ENCODE data around the gene TRIM33.

DNA sequence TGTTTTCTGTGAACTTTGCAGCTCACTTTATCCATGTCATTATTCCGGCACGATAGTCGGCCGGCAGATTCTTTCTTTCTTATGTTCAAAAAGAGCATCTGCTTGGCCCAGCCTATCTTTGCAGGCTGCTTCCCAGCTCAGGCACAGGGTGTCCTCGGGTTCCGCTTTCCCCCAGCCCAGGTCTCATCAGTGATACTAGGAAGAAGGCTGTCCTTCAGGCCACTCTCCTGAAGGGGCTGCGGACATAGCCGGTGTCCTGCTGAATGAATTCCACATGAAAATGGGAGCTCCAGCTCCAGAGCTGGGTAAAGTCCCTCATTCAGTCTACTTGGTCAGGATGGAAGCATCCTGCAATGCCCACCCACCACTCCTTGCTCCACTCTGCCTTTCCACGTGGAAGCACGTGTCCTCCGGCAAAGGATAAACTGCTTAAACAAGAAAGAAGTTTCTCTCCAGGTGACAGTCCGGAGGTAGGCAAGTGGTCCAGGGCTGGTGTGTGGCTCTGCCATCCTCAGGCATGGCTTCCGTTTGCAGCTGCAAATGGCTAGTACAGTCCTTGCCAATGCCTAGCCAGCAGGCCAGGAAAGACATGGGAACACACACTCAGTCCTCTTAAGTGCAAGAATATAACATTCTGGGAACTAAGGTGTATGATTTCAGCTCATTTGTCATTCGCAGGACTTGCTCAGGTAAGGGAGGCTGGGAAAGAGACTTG lies 161.0 kb downstream of the TRIM33 start:
- TF ChIP-seq, protein P1, sequence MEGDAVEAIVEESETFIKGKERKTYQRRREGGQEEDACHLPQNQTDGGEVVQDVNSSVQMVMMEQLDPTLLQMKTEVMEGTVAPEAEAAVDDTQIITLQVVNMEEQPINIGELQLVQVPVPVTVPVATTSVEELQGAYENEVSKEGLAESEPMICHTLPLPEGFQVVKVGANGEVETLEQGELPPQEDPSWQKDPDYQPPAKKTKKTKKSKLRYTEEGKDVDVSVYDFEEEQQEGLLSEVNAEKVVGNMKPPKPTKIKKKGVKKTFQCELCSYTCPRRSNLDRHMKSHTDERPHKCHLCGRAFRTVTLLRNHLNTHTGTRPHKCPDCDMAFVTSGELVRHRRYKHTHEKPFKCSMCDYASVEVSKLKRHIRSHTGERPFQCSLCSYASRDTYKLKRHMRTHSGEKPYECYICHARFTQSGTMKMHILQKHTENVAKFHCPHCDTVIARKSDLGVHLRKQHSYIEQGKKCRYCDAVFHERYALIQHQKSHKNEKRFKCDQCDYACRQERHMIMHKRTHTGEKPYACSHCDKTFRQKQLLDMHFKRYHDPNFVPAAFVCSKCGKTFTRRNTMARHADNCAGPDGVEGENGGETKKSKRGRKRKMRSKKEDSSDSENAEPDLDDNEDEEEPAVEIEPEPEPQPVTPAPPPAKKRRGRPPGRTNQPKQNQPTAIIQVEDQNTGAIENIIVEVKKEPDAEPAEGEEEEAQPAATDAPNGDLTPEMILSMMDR (IDR thresholded peaks at IDR 0.05) = no peak
- no peak for TF ChIP-seq EZH2 (IDR thresholded peaks at IDR 0.05; ENCODE audit: borderline replicate concordance, insufficient read depth, low read depth, low read length, poor library complexity, severe bottlenecking)

All from B cell (primary cell).